ENCODE results near the gene SPNS1.

SPNS1 gene

DNA sequence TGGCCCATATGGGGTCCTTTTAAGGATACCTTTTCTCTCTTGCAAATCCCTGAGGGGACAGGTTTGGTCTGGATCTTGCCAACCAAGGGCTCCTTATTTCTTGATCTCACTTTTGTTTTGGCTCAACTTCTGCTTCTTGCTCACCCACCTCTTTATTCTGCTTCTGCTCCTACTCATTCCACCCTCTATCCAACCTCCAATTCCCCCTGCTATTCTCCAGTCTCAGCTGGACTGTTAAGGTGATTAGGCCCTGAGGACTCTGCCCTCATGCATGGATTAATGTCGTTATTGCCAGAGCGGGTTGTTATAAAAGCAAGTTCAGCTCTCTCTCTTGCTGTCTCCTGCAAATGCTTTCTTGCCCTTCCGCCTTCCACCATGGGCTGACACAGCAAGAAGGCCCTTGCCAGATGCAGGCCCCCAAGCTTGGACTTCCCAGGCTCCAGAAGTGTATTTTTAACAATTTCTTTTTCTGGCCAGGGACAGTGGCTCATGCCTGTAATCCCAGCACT is 40.0 kb downstream of the SPNS1 start:
- TF ChIP-seq, protein P1, sequence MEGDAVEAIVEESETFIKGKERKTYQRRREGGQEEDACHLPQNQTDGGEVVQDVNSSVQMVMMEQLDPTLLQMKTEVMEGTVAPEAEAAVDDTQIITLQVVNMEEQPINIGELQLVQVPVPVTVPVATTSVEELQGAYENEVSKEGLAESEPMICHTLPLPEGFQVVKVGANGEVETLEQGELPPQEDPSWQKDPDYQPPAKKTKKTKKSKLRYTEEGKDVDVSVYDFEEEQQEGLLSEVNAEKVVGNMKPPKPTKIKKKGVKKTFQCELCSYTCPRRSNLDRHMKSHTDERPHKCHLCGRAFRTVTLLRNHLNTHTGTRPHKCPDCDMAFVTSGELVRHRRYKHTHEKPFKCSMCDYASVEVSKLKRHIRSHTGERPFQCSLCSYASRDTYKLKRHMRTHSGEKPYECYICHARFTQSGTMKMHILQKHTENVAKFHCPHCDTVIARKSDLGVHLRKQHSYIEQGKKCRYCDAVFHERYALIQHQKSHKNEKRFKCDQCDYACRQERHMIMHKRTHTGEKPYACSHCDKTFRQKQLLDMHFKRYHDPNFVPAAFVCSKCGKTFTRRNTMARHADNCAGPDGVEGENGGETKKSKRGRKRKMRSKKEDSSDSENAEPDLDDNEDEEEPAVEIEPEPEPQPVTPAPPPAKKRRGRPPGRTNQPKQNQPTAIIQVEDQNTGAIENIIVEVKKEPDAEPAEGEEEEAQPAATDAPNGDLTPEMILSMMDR (IDR thresholded peaks at IDR 0.05; ENCODE audit: low read depth, low read length) = no peak
- DNase-seq (ENCODE audit: low read depth in 2 of 2) = no peak
- no peak overlapping the region for H3K4me3 ChIP-seq (replicated peaks in 1 of 2; ENCODE audit: low read depth in 2 of 2, low read length in 2 of 2)

DNA sequence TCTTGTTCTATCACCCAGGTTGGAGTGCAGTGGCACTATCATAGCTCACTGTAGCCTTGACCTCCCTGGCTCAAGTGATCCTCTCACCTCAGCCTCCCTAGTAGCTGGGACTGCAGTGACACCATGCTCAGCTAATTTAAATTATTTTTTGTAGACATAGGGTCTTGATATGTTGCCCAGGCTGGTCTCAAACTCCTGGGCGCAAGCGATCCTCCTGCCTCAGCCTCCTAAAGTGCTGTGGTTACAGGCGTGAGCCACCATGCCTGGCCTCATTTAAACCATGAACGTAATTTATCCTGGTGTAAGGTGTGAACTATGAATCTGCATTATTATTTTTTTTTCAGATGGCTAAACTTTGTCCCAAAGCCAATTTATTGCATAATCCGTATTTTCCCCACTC is 47.6 kb downstream of the SPNS1 start:
- TF ChIP-seq, protein P1 (IDR thresholded peaks at IDR 0.05; ENCODE audit: low read depth, low read length) = no peak
- no peak for DNase-seq (ENCODE audit: low read depth in 2 of 2)
- H3K4me3 ChIP-seq (replicated peaks in 1 of 2; ENCODE audit: low read depth in 2 of 2, low read length in 2 of 2) = no peak overlapping the region

DNA sequence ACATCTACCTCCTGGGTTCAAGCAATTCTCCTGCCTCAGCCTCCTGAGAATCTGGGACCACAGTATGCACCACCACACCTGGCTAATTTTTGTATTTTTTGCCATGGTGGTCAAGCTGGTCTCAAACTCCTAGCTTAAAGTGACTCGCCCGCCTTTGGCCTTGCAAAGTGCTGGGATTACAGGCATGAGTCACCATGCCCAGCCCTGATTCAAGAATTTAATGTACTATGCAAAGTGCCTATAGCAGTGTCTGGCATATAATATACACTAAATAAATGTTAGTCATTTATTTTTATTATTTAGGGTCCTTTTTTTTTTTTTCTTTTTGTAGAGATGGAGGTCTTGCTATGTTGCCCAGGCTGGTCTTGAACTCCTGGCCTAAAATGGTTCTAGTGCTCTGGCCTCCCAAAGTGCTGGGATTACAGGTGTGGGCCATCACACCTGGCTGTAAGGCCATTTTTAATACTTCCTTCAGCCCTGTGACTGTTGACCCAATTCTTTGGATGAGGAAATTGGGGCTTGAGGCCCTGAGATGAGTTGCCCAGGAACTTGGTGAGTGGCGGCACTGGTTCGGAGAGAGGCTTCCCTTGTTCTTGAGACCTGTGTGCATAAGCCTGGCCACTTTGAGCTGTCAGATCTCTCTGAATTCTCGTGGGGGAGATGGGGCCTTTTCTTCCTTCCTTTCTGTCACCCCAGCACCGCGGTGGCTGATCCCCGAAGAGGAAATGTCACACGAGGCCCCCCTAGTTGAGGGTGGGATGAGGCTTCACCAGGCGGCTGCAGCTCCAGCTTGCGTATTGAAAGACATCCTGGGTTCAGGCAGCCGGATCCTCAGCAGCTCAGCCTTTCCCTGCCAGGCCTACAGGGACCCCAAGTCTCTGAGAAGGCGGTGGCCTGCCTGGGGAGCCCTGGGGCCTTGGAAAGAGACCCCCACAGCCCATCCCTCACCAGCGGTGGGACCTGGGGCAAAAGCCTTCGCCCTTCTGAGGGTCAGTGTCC is 49.0 kb downstream of the SPNS1 start:
- DNase-seq (ENCODE audit: low read depth in 2 of 2) = peak in 1 of 2 donors; percentile 29
- TF ChIP-seq, protein P1 (IDR thresholded peaks at IDR 0.05; ENCODE audit: low read depth, low read length) = no peak
- H3K4me3 ChIP-seq (replicated peaks in 1 of 2; ENCODE audit: low read depth in 2 of 2, low read length in 2 of 2) = no peak overlapping the region

DNA sequence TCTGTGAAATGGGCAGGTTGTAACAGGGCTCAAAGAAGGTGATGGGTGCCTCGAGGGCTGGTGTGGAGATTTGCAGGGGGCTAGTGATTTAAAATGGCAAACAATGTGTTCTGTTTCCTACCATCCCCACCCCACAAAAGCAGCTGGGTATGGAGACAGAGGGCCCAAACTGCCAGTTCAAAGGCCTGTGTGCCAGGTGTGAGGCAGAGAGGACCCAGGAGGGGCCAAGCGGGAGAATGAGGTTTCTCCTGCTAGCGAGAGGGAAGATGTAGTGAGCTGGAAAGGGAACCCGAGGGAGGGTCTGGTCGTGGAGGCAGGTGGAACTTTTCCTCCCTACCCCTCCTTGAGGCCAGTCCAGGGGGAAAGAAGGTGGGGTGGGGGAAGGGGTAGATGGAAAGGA is 49.7 kb downstream of the SPNS1 start:
- DNase-seq (ENCODE audit: low read depth in 2 of 2) = no peak
- H3K4me3 ChIP-seq (replicated peaks in 1 of 2; ENCODE audit: low read depth in 2 of 2, low read length in 2 of 2) = no peak overlapping the region
- TF ChIP-seq, protein P1 (IDR thresholded peaks at IDR 0.05; ENCODE audit: low read depth, low read length) = no peak

DNA sequence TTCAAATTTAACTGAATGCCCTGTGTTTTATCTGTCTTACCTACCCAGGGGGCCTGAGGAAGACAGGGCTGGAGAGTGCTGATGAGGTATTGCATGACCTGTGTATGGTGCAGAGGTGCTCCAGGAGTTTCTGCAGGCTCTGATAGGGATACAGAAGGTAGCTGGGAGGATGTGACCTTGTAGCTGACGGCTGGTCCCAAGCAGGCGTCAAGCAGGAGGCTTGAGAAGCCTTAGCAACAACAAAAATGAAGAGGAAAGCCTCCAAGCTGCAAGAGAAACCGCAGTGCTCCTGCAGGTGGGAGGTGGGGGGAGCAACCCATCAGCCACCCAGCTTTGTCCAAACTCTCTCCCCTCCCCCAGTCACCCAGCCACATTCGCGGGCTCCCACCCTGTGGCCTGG is 50.6 kb downstream of the SPNS1 start:
- H3K4me3 ChIP-seq (replicated peaks in 1 of 2; ENCODE audit: low read depth in 2 of 2, low read length in 2 of 2) = no peak overlapping the region
- no peak for DNase-seq (ENCODE audit: low read depth in 2 of 2)
- TF ChIP-seq, protein P1 (IDR thresholded peaks at IDR 0.05; ENCODE audit: low read depth, low read length) = no peak

DNA sequence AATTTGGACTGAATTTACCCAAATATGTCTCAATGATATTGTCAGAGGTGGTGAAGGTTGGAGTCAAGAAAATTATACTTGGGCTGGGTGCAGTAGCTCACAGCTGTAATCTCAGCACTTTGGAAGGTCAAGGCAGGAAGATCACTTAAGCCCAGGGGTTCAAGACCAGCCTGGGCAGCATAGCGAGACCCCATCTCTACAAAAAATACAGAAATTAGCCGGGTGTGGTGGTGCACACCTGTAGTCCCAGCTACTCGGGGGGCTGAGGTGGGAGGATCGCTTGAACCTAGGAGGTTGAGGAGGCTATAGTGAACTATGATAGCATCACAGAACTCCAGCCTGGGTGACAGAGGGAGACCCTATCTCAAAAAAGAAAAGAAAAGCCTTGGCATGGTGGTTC is 51.2 kb downstream of the SPNS1 start:
- no peak overlapping the region for H3K4me3 ChIP-seq (replicated peaks in 1 of 2; ENCODE audit: low read depth in 2 of 2, low read length in 2 of 2)
- TF ChIP-seq, protein P1 (IDR thresholded peaks at IDR 0.05; ENCODE audit: low read depth, low read length) = no peak
- DNase-seq (ENCODE audit: low read depth in 2 of 2) = no peak

Measured in cardiac fibroblast (primary cell).